ACC112 (cell line): ENCODE data around the gene ZFP36.

Experiments
- H2AFZ ChIP-seq: fragments of 200-600 bp; sonication (generic); one replicate; pipeline ENCODE4 v1.6.0; 2017; ENCODE audit warnings: antibody characterized with exemption, low read length; ENCODE audit not compliant: unreplicated experiment
- H3K27ac ChIP-seq: fragments of 200-600 bp; sonication (generic); 2 replicates; pipeline ENCODE4 v1.5.1; 2014; ENCODE audit warnings: low read depth, mild to moderate bottlenecking, antibody characterized with exemption, low read length, moderate library complexity
- H3K27me3 ChIP-seq: fragments of 200-600 bp; sonication (generic); 2 replicates; pipeline ENCODE4 v1.6.1; 2014; ENCODE audit warnings: mild to moderate bottlenecking, antibody characterized with exemption, low read length, moderate library complexity, mixed read lengths; ENCODE audit not compliant: insufficient read depth
- H3K36me3 ChIP-seq: fragments of 200-600 bp; sonication (generic); 2 replicates; pipeline ENCODE4 v1.6.1; 2016; ENCODE audit warnings: mild to moderate bottlenecking, antibody characterized with exemption, low read length, moderate library complexity, mixed read lengths; ENCODE audit not compliant: insufficient read depth
- H3K4me1 ChIP-seq: fragments of 200-600 bp; sonication (generic); one replicate; pipeline ENCODE4 v1.6.1; 2016; ENCODE audit warnings: low read length, mixed read lengths; ENCODE audit not compliant: insufficient read depth, unreplicated experiment, control insufficient read depth
- H3K4me3 ChIP-seq: fragments of 200-600 bp; sonication (generic); 2 replicates; pipeline ENCODE4 v1.5.1; 2014; ENCODE audit warnings: mild to moderate bottlenecking, low read depth, low read length
- H3K79me2 ChIP-seq: fragments of 200-600 bp; sonication (generic); one replicate; pipeline ENCODE4 v1.6.0; 2016; ENCODE audit warnings: low read length; ENCODE audit not compliant: control insufficient read depth, unreplicated experiment, insufficient read depth

Gene ZFP36

DNA sequence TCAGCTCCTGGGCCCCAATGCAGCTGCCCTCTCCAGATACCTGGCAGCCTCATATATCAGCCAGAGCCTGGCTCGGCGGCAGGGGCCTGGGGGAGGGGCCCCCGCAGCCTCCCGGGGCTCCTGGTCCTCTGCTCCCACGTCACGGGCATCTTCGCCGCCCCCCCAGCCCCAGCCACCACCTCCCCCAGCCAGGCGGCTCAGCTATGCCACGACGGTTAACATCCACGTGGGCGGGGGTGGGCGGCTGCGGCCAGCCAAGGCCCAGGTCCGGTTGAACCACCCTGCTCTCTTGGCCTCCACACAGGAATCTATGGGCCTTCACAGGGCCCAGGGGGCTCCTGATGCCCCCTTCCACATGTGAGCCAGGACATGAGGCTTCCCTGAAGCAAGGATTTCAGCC, 18.3 kb downstream of the ZFP36 start:
- no peaks in the 10 kb centered on the region; the same call in 1 of the 2 replicates for H3K36me3 ChIP-seq

DNA sequence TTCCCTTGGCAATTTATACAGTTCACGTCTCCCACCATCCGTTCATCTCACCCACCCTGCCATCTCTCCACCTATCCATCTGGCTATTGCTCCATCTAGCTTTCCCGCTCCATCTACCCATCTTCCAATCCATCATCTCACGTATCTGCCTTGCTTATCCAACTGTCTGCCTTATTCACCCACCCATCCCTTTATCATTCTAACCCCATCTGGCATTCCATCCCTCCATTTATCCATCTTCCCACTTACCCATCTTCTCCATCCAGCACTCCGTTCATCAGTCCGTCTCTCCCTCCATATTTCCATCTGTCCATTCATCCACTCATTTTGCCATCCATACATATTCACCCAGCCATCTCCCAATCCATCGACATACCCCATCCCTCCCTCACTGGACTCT, 19.1 kb downstream of the ZFP36 start:
- no peak overlapping the region for H3K4me3 ChIP-seq
- H3K27ac ChIP-seq, result no peak overlapping the region
- no peaks in the 10 kb centered on the region; the same call in 1 of the 2 replicates for H3K36me3 ChIP-seq
- no peak overlapping the region for H2AFZ ChIP-seq
- no peaks in the 10 kb centered on the region for H3K27me3 ChIP-seq
- peaks cover 8% of the 10 kb centered on the region for H3K4me1 ChIP-seq
- H3K79me2 ChIP-seq, result no peaks in the 10 kb centered on the region

More for the DNA sequence above, 18.3 kb downstream of the ZFP36 start:
- H3K79me2 ChIP-seq, result no peaks in the 10 kb centered on the region
- H3K4me3 ChIP-seq, result no peak overlapping the region
- H3K27ac ChIP-seq, result no peak overlapping the region
- no peaks in the 10 kb centered on the region for H3K27me3 ChIP-seq
- H2AFZ ChIP-seq, result no peak overlapping the region
- peaks cover 8% of the 10 kb centered on the region for H3K4me1 ChIP-seq

DNA sequence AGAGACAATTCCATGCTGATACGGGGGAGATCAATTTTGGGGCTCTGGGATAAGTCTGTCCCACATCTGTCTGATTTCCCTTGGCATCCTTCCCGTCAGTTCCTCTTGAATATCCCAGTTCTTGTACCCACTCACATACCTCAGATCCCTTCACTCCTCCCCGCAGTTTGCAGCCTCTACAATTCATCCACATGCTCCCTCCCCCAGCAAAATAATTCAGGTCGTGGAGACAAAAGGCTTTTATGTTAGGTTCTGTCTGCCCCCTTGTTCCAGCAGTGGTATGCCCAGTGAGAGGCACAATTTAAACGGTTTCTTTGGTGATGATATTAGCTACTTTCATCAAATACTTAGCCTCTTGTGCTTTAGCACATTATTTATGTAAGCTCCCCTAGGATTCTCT, 19.5 kb downstream of the ZFP36 start:
- Histone ChIP-seq H3K27ac (no peak overlapping the region), H3K27me3 (no peaks in the 10 kb centered on the region), H3K4me1 (peaks cover 8% of the 10 kb centered on the region), H2AFZ (no peak overlapping the region), H3K79me2 (no peaks in the 10 kb centered on the region), H3K36me3 (no peaks in the 10 kb centered on the region; the same call in 1 of the 2 replicates), H3K4me3 (no peak overlapping the region)

DNA sequence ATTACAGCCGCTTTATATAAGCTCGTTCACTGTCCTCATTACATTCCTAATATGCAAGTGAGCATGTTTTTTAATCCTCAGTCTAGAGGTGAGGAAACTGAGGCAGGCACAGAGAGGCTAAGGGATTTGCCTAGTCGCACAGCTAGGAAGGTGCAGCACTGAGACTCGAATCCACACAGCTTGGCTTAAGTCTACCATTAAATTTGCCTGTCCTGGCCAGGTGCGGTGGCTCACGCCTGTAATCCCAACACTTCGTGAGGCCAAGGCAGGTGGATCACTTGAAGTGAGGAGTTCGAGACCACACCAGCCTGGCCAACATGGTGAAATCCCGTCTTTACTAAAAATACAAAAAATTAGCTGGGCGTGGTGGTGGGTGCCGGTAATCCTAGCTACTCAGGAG, 21.1 kb downstream of the ZFP36 start:
- no peak overlapping the region for H2AFZ ChIP-seq
- H3K4me3 ChIP-seq, result no peak overlapping the region

DNA sequence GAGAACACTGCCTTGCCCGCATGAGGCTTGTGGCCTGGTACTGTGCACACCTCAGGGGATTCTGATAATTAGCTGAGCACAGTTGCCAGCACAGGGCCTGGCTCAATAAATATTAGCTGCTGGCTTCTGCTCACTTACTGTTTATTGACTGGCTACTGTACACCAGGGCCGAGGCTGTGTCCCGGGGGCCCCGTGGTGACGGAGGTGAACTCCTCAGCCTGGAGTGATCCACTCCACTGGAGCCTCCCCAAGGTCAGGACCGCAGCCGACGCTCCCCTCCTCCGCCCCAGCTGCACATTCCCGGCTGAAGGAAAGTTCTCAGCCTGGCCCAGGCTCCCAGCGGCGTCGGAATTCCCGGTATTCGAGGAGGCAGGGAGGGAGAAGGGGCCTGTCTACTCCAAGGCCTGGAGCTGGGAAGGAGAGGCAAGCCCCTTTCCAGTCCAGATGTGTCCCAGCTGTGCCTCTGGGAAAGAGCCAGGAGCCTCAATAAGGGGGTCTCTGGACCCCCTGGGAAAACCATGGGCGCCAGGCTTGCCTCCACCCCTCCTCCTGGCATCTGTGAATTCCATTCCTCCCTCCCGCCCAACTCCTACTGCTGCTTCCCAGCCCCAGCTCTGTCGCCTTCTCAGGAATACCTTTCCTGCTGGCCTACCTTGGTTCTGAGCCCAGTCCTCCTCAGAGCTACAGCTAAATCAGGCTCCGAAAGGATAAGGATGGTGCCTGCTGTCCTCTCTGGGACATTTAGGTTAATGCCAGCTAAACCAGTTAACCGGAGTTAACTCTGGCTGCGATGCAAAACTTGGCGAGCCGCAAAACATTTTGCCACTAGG, 21.9 kb downstream of the ZFP36 start:
- H2AFZ ChIP-seq, result no peak overlapping the region
- peaks cover 7% of the 10 kb centered on the region; the same call in 1 of the 2 replicates for H3K36me3 ChIP-seq
- no peaks in the 10 kb centered on the region for H3K27me3 ChIP-seq

More for the DNA sequence above, 21.1 kb downstream of the ZFP36 start:
- Histone ChIP-seq H3K27ac (no peak overlapping the region), H3K36me3 (peaks cover 3% of the 10 kb centered on the region; the same call in 1 of the 2 replicates), H3K4me1 (peaks cover 8% of the 10 kb centered on the region), H3K79me2 (no peaks in the 10 kb centered on the region), H3K27me3 (no peaks in the 10 kb centered on the region)

DNA sequence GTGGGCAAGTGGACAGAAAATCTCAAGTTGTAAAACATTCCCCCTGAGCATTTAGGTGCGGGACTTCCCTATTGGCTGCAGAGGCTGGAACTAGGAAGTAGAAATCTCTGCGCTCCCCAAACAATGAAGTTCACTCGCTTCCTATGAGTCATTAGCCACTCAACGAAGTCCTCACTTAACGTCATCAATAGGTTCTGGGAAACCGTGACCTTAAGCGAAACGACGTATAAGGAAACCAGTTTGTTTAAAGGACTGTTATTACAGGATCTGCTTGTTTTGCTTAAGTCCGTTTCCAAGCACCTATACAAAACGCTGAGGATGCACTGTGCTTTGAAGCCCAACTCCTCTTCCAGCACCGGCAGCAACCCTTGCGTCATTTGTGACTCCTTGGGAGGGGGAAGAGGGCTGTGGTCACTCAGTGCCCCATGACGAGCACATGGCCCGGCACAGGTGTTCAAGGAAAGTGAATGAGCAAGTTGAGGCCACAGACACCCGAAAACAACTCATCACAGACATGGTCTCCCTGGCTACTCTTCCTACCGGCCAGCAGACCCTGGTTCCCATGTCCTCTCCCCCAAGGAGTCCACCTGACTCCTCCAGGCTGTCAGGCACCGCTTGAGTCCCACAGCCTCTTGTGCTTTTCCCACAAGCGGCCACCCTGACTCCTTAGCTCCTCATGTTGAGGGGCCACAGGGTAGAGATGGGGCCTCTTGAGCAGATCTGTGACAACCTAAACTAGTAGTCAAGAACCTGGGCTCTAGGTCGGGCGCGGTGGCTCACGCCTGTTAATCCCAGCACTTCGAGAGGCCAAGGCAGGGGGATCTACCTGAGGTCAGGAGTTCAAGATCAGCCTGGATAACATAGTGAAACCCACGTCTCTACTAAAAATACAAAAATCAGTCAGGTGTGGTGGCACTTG, 24.3 kb downstream of the ZFP36 start:
- Histone ChIP-seq H3K27ac (peak overlapping the region; percentile 19; the same call in 1 of the 2 replicates), H3K4me1 (peaks cover 19% of the 10 kb centered on the region), H2AFZ (no peak overlapping the region), H3K79me2 (peaks cover 25% of the 10 kb centered on the region), H3K27me3 (no peaks in the 10 kb centered on the region), H3K4me3 (no peak overlapping the region), H3K36me3 (peaks cover 18% of the 10 kb centered on the region; the same call in 1 of the 2 replicates)

More for the DNA sequence above, 21.9 kb downstream of the ZFP36 start:
- Histone ChIP-seq H3K4me1 (peaks cover 9% of the 10 kb centered on the region), H3K4me3 (no peak overlapping the region), H3K27ac (peak overlapping the region; percentile 29; the same call in 1 of the 2 replicates), H3K79me2 (peaks cover 2% of the 10 kb centered on the region)

DNA sequence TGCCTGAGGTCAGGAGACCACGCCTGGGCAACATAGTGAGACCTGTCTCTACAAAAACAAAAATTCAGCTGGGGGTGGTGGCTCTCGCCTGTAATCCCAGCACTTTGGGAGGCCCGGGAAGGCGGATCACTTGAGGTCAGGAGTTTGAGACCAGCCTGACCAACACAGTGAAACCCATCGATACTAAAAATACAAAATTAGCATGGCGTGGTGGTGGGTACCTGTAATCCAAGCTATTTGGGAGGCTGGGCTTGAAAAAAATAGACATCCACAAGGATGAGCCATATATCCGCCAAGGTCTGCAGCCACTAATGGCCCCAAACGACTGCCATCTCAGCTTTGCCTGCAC, 26.0 kb downstream of the ZFP36 start:
- Histone ChIP-seq H2AFZ (no peak overlapping the region), H3K4me3 (no peak overlapping the region), H3K27ac (no peak overlapping the region), H3K4me1 (peaks cover 19% of the 10 kb centered on the region), H3K79me2 (peaks cover 25% of the 10 kb centered on the region), H3K27me3 (no peaks in the 10 kb centered on the region), H3K36me3 (peaks cover 18% of the 10 kb centered on the region; the same call in 1 of the 2 replicates)

DNA sequence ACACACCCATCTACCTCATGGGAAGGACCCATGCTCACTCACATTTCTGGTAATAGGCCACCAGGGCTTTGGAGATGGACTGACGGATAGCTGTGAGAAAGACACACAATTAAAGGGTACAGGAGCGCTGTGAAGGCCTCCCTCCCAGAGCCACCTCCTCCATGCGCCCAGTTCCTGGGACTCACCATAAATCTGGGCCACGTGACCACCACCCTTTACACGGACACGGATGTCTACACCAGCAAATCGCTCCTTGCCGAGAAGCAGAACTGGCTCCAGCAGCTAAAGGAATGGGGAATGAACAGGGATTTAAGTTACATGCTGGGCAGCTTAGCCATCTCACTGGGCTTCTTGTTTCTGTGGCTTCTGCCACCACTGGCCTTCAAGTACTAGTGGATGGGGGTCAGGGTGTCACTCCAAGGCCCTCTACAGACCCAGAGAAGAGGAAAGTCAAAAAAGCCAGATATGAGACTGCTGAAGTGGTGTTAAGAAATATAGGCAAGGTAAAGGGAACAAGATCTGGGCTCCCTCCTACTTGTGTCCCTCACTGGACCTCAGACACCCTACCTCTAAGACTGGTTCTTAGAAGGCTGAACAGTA, 26.9 kb downstream of the ZFP36 start:
- peaks cover 25% of the 10 kb centered on the region for H3K79me2 ChIP-seq
- H3K36me3 ChIP-seq, result peaks cover 18% of the 10 kb centered on the region; the same call in 1 of the 2 replicates
- peak overlapping the region; percentile 62 for H3K27ac ChIP-seq
- peak overlapping the region; percentile 92 for H3K4me3 ChIP-seq
- no peak overlapping the region for H2AFZ ChIP-seq
- peaks cover 14% of the 10 kb centered on the region for H3K4me1 ChIP-seq
- H3K27me3 ChIP-seq, result no peaks in the 10 kb centered on the region

DNA sequence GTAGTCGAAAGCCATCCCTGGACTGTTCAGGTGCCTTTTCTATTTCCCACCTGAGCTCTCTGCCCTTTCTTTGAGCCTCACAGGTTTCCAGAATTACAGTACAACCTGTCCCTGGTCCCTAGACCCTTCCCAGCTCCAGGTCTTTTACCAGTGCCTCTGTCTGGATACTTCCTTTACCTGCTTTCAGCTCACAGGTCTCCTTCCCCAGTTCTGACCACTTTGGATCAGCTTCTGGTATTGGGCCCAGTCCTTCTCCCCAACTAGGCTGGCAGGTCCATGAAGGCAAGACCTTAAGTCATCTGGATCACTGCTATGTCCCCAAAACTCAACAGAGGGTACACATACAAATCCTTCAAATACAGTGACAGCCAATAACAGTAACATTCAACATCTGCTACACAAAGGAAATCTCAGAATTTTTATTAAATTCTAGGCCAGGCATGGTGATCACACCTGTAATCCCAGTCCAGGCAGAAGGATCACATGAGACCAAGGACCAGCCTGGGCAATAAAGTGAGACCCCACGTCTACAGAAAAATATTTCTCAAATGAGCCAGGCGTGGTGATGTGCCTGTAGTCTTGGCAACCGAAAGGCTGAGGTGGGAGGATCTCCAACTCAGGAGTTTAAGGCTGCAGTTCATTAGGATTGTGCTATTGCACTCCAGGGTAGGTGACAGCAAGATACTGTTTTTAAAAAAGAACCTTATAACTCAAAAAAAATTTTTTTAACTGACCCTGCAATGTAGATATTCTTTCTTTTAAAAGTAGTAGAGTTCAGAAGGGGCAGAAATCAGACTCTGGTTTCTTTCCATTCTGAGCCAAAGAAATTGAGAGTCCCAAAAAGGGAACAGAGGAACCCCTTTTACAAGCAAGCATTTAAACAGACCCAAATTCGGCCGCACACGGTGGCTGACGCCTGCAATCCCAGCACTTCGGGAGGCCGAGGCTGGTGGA, 27.8 kb downstream of the ZFP36 start:
- peaks cover 25% of the 10 kb centered on the region for H3K79me2 ChIP-seq
- no peak overlapping the region for H2AFZ ChIP-seq
- H3K4me3 ChIP-seq, result peak overlapping the region; percentile 92
- H3K27me3 ChIP-seq, result no peaks in the 10 kb centered on the region
- peaks cover 18% of the 10 kb centered on the region; the same call in 1 of the 2 replicates for H3K36me3 ChIP-seq
- H3K27ac ChIP-seq, result peak overlapping the region; percentile 62
- H3K4me1 ChIP-seq, result peaks cover 11% of the 10 kb centered on the region
